ENCODE measurements around the gene MACIR.
A peak's percentile ranks its signal among the peaks of the same experiment; 100 is the strongest.

Gene MACIR

DNA sequence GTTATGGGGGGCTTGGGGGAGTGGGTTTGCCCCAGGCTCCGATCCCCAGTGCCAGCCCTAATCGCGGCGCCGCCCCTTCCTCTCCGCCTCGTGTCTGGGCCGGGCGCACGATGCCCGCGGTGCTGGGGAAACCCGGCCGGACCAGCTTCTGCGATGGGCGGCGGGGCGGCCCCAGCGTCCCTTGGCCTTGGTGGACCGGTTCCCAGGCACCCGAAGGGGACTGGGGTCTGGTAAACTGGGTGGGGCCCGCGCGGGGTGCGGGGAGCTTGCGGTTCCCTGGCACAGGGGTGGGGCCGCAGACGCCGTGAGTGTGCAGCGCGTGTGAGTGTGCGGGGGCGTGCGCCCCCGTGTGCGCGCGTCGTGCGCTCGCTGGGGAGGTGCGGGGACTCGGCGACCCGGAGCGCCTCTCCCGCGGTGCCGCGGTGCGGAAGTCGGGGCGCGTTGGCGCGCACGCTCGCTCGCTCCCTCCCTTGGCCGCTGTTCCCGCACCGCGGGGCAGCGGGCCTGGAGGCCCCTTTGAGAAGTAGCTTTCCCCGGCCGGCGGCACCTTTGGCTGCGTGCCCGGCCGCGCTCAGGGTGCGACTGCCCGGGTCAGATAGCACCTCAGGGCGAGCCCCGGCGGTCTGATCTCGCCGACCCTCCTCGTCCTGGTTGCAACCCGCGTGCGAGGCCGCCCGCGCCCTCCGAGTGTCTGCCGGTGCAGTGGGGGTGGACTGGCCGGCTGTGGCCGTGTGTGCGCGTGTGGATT, 568 bp downstream of the MACIR start:
- in situ Hi-C loops (cut with MboI; ENCODE audit: low sequenced_read_pairs, unreplicated experiment): no loop called here
- peak; percentile 62 for DNase-seq (ENCODE audit: low spot score)
- TF ChIP-seq CTCF (IDR thresholded peaks at IDR 0.05; ENCODE audit: borderline replicate concordance, control extremely low read depth, extremely low read depth, insufficient read depth, missing control alignments): no peak

DNA sequence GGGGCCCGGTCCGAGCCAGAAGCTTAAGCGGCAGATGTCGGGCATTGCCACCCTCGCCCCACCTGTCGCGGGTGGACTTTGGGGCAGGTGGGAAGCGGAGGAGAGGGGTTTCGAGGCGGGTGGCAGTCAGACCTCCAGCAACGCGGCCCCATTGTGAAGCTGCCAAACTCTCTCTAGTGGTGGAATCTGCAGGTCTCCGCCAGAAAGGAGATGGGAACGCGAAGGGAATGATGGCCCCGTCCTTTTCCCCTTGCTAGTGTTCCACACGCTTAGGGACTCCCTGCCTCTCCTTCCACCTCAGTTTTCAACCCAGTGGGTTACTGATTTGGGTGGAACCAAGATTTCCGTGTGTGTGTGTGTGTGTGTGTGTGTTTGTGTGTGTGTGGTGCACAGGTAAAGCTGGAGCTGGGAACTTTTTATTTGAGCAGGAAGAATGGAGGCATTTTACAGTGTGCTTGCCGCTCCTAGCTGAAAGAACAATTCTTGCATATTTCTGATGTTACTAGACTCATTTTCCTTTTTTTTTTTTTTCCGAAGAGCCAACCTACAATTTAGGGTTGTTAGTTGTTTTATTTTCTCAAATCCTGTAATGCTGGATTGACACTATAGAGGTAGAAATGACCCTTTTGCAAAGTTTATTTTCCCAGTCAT, 1.3 kb downstream of the MACIR start:
- peak; percentile 16 for DNase-seq (ENCODE audit: low spot score)
- no peak for TF ChIP-seq CTCF (IDR thresholded peaks at IDR 0.05; ENCODE audit: borderline replicate concordance, control extremely low read depth, extremely low read depth, insufficient read depth, missing control alignments)
- in situ Hi-C loops (cut with MboI; ENCODE audit: low sequenced_read_pairs, unreplicated experiment): no loop called here

DNA sequence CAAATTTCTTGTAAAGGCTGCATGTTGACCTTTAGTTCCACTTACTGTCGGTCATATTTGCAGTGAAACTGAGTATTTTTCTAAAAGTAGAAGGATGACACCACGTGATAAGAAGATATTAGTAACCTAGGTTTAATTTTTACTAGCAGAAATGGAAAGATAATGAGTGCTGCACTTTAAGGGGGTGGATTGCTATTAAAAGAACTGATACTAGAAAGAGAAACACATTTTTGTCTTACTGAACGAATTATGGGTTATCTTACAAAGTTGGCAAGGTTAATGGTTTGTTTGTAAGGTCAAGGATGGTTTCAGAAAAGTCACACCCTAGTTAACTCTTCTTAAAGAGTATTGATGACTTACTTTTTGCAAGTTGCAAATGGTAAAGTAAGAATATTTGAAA, 2.4 kb downstream of the MACIR start:
- no peak for TF ChIP-seq CTCF (IDR thresholded peaks at IDR 0.05; ENCODE audit: borderline replicate concordance, control extremely low read depth, extremely low read depth, insufficient read depth, missing control alignments)
- in situ Hi-C loops (cut with MboI; ENCODE audit: low sequenced_read_pairs, unreplicated experiment): no loop called here
- DNase-seq (ENCODE audit: low spot score): peak; percentile 46

GRCh38 chr5:103262422-103262871, 3.9 kb downstream of the MACIR start:
- in situ Hi-C loops (cut with MboI; ENCODE audit: low sequenced_read_pairs, unreplicated experiment): no loop called here
- no peak for TF ChIP-seq CTCF (IDR thresholded peaks at IDR 0.05; ENCODE audit: borderline replicate concordance, control extremely low read depth, extremely low read depth, insufficient read depth, missing control alignments)
- no peak for DNase-seq (ENCODE audit: low spot score)

GRCh38 chr5:103263054-103263453, 4.5 kb downstream of the MACIR start:
- TF ChIP-seq CTCF (IDR thresholded peaks at IDR 0.05; ENCODE audit: borderline replicate concordance, control extremely low read depth, extremely low read depth, insufficient read depth, missing control alignments): no peak
- DNase-seq (ENCODE audit: low spot score): no peak
- in situ Hi-C loops (cut with MboI; ENCODE audit: low sequenced_read_pairs, unreplicated experiment): no loop called here

- no peak for DNase-seq (ENCODE audit: low spot score)
- in situ Hi-C loops (cut with MboI; ENCODE audit: low sequenced_read_pairs, unreplicated experiment): no loop called here
- TF ChIP-seq CTCF (IDR thresholded peaks at IDR 0.05; ENCODE audit: borderline replicate concordance, control extremely low read depth, extremely low read depth, insufficient read depth, missing control alignments): no peak
Measured at GRCh38 chr5:103264508-103264907, 5.9 kb downstream of the MACIR start.

Data from GM13976 (cell line).